Ammon's horn (tissue), 1 donor: ENCODE data around the gene ERRFI1.
A peak's percentile ranks its signal among the peaks of the same experiment; 100 is the strongest.
"Not testable (repeated sequence)": the region's sequence is repeated elsewhere in the genome, so short reads cannot be mapped to it uniquely, and the experiment has no call there.

Experiments used
- DNase-seq: peaks from one replicate; pipeline ENCODE4 v3.0.0-alpha.2; 2016; ENCODE audit warnings: low spot score

ERRFI1 gene, protein sequence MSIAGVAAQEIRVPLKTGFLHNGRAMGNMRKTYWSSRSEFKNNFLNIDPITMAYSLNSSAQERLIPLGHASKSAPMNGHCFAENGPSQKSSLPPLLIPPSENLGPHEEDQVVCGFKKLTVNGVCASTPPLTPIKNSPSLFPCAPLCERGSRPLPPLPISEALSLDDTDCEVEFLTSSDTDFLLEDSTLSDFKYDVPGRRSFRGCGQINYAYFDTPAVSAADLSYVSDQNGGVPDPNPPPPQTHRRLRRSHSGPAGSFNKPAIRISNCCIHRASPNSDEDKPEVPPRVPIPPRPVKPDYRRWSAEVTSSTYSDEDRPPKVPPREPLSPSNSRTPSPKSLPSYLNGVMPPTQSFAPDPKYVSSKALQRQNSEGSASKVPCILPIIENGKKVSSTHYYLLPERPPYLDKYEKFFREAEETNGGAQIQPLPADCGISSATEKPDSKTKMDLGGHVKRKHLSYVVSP

DNA sequence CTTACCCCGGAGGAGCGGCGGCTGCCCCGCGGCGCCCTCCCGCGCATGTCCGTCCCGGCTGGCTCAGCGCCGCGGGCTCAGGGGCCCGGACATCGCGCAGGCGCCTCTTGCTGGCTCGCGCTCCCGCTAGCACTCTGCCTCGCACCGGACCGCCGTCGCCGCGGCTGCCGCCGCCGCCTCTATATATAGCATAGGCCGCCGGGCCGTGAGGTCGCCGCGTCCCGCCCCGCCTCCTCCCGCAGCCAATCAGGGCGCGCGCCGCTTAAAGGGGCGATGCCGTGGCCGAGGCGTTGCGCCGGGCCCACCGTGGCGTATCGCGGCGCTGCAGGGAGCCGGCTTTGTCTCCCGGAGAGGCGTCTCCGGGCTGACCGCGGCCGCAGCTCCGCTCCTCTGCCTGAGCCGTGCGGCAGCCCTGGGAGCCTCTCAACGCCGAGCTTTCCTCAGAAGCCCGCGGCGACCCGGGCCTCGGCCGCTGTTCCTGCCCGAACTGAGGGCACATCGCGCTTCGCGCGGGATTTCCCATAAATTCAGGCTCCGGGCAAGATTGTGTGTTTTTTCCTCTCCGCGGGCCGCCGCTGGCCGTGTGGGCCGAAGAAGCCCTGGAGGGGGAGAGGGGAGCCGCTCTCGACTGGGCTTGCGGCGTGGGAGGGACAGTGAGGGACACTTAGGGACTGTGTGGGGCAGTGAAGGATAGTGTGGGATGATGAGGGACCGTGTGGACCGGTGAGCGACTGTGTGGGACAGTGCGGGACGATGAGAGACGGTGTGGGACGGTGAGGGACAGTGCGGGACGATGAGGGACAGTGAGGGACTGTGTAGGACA lies at the start of gene ERRFI1:
Gene ERRFI1 (minus strand): TSS at position 157 of the 823 bp plus-strand sequence. CDS start 10,690 bp downstream, outside the sequence.
- peak; percentile 96 for DNase-seq

DNA sequence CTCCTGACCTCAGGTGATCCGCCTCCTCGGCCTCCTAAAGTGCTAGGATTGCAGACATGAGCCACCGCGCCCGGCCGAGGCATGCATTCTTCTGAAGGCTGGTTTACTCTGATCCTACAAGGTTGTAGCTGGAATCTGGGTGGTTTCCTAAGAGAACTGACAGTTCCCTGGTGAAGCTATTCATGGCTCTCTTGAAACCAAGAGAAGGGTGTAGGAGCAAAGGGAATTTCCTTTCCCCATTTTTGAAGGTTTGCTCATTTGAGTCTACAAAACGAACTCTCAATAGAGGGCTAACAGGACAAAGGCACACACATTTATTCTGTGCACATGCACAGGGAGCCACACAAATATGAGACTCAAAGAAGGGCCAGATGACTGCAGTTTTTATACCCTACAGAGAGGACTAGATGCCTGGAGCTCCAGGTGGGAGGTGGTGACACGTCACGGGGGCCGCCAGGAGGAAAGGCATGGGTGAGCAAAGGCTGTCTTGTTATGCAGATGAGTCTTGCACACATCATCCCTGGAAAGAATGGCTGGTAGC lies 49.5 kb upstream of the ERRFI1 start:
- no peak for DNase-seq

DNA sequence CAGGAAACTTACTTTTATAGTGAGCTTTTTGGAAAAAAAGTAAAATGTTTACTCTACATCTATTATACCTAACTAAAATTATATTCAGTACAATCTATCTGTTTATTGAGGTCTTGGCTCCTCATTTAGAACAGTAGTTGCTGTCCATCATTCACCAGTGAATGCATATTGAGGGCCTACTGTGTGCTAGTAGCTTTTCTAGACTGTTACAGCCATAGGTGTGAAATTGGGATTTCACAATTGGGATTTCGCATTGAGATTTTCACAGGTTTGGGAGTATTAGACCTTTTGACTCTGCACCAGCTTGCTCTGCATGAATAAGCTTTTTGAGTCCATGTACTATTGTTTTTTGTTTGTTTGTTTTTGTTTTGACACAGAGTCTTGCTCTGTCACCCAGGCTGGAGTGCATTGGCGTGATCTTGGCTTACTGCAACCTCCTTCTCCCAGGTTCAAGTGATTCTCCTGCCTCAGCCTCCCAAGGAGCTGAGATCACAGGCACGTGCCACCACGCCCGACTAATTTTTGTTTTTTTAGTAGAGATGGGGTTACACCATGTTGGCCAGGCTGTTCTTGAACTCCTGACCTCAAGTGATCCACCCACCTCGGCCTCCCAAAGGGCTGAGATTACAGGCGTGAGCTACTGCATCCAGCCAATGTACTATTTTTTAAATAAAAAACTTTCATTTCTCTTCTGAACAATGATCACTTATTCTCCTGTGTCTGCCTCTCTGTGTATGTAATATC lies 47.2 kb upstream of the ERRFI1 start:
- no peak for DNase-seq

DNA sequence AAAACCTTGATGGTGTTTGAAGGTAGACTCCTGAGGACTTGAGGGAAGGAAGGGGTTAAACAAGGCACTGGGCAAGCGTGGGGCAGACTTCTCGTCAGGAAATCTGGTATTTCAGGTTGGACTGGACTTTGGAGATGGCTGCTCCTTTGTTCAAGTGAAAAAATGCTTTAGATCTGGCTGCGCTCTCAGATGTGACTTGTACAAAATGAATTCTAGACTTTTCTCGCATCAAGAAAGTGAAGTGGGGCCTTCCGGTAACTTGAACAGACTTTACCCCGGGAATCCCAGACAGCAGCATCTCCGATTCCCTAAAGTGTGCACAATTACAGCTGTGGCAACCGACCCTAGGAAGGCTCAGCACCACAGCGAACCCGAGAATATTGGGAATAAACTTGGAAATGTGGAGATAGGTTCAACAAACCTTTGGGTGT lies 44.3 kb upstream of the ERRFI1 start:
- no peak for DNase-seq

DNA sequence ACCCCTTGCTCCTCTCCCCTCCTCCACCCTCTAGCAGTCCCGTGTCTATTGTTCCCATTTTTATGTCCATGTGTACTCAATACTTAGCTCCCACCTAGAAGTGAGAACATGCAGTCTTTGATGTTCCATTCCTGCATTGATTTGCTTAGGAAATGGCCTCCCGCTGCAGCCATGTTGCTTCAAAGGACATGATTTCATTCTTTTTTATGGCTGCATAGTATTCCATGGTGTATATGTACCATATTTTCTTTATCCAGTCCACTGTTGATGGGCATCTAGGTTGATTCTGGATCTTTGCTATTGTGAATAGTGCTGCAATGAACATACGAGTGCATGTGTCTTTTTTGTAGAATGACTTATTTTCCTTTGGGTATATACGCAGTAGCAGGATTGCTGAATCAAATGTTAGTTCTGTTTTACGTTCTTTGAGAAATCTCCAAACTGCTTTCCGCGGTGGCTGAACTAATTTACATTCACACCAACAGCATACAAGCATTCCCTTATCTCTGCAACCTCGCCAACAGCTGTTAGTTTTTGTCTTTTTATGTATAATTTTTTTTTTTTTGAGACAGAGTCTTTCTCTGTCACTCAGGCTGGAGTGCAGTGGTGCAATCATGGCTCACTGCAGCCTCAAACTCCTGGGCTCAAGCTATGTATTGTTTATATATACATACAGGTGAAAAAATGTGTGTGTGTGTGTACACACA lies 43.7 kb upstream of the ERRFI1 start:
- not testable (repeated sequence) for DNase-seq

DNA sequence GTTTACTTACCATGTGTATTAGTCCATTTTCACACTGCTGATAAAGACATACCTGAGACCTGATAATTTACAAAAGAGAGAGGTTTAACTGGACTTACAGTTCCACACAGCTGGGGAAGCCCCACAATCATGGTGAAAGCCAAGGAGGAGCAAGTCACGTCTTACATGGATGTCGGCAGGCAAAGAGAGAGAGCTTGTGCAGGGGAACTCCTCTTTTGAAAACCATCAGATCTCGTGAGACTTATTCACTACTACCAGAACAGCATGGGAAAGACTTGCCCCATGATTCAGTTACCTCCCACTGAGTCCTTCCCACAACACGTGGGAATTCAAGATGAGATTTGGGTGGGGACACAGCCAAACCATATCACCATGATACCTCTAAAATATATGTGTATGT lies 39.3 kb upstream of the ERRFI1 start:
- no peak for DNase-seq

DNA sequence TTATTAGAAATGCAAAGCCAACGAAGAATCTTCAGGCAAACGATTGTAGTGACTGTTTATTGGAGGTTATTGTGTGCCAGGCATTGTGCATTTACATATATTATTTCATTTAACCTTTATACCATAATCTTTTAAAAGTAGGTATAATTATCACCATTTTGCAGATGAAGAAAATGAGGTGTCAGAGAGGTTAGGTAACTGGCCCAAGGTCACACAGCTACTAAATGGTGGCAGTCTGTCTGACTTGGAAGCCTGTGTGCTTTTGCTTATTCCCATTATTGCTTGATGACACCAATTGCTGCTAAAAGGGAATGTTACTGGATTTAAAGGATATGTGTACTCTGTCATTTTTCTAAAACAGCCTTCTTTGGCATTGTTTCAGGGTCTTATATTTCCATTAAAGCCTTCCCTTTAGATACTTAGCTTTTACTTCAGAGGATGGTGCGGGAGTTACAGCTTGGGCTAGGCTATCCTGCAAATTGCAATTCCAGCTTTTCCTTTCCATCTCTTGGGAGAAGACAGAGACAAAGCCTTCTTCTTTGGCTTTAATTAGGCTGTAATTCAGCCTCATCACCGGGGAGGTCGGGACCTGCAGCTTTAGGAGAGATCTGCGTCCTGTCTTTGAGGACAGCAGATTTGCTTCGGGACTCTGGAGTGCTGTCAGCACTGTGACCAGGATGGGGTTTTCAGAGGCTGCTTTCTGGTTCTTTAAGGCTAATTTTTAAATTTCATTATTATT lies 37.4 kb upstream of the ERRFI1 start:
- no peak for DNase-seq

DNA sequence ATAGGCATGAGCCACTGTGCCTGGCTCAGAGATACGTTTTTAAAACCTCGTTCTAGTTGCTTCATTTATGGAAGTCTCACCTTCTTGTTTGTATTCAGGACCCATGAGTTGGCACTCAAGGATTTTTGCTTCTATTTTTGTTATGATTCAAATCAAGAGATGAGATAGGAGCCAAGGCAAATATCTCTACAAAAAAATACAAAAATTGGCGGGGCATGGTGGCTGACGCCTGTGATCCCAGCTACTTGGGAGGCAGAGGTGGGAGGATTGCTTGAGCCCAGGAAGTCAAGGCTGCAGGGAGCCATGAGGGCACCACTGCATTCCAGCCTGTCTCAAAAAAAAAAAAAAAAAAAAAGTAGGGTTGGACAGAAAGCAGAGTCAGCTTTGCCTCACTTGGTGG lies 36.8 kb upstream of the ERRFI1 start:
- DNase-seq, result no peak

DNA sequence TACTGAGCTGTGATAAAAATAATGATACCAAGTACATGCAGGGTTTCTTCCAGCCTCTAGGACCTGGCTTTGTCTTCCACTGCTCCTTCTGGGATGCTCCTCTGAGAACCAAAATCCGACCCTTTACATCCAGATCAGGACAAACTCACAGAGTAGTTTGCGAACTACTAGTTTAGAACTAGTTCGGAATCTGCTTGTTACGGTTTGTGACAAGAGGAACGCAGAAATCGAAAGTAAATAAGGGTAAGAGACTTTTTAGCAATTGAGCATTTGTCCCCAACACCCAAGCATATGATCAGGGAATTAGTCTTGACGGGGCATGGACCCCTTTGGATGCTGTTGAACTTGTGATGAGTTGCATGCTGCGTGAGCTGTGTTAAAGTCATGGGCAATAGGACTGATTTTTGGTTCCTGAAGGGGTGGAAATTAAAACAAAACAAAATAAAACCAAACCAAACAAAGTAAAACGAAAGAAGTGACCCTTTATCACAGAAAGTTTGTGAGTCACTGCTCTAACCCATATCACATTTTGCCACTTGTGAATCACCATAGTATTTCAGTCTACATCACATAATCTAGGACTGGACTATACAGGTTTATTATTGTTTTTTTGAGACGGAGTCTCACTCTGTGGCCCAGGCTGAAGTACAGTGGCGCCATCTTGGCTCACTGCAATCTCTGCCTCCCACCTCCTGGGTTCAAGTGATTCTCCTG lies 35.7 kb upstream of the ERRFI1 start:
- no peak for DNase-seq

DNA sequence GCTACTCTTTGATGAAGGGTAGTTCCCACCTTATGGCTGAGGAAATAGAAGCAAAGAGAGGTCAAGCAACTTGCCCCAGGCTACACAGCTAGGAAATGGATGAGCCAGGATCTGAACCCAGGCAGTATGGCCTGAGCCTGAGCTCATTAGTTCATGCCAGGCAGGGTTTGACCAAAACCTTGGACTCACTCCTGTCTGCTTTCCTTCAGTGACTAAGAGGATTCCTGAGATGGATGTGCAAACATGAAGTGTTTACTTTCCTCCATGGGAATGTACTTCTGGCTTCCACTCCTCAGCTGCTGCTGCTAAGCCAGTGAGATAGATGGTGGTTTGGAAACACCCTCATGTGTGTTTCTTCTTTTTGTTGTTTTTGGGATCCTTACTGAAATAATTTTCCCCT lies 35.1 kb upstream of the ERRFI1 start:
- no peak for DNase-seq

DNA sequence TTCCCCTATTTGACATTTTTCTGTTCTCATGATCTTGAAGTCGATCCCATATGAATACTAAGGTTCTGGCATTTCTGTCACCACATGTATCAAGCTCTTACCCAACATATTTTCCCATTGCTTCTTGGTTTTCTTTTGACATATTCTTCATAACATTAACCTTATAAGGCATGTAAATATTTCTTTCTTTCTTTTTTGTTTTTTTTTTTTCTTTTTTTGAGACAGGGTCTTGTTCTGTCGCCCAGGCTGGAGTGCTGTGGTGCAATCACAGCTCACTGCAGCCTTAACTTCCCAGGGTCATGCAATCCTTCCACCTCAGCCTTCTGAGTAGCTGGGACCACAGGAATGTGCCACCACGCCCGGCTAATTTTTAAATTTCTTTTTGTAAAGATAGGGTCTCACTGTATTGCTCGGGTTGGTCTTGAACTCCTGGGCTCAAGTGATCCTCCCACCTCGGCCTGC lies 33.1 kb upstream of the ERRFI1 start:
- no peak for DNase-seq

DNA sequence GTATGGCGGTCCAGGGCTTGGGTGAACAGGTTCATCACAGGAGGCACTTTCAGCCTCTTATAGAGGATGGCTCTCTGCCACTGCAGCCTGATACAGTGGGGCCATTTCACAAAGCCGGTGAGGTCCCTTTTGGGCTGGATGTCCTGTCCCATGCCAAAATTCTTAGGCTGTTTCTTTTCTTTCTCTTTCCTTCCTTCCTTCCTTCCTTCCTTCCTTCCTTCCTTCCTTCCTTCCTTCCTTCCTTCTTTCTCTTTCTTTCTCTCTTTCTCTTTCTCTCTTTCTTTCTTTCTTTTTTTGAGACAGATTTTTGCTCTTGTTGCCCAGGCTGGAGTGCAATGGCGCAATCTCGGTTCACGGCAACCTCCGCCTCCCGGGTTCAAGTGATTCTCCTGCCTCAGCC lies 31.7 kb upstream of the ERRFI1 start:
- not testable (repeated sequence) for DNase-seq

DNA sequence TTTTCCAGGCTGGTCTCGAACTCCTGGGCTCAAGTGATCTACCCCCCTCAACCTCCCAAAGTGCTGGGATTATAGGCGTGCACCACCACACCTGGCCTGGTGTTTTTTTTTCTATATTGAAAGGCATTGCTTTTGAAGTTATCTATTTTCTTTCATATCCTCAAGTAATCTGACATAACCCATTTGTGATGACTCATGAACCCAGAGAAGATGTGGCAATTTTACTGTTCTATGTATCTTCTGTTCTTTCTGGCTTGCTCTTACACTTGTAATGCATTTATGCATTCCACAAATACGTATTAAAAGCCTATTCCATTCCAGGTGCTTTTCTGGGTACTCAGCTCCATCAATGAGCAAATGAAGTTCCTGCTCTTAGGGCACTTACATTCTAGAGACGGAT lies 29.9 kb upstream of the ERRFI1 start:
- DNase-seq, result no peak

DNA sequence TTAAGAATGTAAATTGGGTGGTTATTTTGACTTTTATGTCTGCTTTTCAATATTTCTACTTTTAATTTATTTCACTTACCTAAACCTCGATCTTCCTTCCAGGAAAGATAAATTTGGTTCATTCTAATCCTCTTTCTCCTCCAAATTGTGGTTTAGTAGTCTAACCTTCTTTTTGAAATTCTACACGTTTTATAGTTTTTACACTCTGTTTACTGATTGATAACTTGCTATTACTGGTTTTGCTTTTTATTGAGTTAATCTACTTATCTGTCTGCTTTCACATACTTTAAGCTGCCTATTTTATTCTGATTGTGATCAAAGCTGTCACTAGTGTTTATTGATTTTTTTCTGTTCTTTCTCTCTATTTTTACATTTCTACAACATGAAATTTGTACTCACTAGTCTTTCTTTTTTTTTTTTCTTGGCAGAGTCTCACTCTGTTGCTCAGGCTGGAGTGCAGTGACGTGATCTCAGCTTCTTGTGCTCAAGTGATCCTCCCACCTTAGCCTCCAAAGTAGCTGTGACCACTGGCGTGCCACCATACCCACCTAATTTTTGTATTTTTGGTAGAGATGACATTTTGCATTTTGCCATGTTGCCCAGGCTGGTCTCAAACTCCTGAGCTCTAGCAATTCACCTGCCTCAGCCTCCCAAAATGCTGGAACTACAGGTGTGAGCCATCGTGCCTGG lies 27.9 kb upstream of the ERRFI1 start:
- DNase-seq, result no peak

DNA sequence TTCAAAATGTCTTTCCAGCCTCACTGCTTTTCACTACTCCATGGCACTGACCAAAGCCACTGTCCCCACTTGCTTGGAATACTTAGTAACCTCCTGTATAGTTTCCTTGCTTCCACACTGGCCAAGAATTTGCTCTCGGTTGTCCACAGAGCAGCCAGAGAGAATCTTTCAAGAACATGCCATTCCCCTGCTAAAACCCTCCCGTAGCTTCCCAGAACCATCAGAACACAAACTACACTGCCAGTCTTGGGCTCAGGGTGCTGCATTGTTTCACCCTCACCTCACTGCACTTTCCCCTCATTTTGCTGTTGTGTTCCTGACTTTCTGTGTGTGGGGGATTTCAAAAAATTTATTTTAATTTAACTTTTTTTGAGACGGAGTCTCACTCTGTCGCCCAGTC lies 25.5 kb upstream of the ERRFI1 start:
- DNase-seq, result no peak

DNA sequence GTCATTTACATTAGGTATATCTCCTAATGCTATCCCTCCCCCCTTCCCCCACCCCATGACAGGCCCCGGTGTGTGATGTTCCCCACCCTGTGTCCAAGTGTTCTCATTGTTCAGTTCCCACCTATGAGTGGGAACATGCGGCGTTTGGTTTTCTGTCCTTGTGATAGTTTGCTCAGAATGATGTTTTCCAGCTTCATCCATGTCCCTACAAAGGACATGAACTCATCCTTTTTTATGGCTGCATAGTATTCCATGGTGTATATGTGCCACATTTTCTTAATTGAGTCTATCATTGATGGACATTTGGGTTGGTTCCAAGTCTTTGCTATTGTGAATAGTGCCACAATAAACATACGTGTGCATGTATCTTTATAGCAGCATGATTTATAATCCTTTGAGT lies 23.1 kb upstream of the ERRFI1 start:
- DNase-seq, result not testable (repeated sequence)

DNA sequence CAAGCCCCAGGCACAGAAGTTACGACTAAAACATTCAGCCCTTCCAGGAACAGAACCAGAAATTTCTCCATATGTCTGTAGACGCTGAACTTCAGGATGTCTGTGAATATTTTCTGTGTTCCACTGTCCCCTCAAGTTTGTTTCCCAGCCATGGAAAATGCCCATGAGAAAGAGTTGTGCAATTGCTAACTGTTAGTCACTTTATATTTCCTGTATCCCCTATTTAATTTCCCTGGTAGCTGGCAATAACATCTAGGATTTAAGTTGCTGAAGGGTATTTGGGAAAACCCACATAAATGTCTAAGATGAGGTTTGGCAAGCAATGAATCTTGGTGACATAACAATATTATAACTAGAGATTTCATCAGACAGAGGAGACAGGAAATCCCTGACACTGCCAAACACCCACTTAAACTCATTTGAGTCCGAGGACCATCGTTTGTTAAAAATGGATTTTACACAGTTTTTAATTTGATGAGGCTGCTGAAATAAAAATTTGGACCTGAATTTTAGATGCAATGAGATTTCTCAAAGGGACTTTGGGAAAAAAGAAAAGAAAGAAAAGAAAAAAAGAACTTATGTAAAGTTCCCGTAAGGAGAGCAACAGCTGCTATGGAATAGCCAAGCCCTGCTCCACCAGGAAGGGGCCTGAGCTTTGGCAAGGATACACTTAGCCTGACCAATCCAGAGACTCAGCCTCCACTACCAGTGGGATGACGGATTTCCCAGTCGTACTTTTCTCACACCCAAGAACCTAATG lies 21.8 kb upstream of the ERRFI1 start:
- no peak for DNase-seq

DNA sequence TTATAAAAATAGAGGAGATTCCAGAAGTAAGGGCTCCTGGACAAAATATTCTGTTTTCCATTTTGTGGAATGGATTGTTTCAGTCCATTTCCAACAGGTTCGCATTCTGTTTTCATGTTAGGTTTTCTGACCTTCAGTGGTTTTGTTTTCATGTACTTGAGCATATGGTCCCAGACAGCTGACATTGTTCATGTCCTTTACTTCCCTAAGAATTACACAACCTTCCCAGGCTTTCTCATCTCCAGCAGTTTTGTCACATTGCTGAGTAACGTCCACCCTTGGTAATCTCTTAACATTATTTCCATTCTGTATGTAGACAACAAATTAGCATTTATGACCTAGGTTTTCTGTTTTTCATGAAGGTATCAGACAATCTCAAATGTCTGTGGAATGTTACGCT lies 21.0 kb upstream of the ERRFI1 start:
- no peak for DNase-seq

DNA sequence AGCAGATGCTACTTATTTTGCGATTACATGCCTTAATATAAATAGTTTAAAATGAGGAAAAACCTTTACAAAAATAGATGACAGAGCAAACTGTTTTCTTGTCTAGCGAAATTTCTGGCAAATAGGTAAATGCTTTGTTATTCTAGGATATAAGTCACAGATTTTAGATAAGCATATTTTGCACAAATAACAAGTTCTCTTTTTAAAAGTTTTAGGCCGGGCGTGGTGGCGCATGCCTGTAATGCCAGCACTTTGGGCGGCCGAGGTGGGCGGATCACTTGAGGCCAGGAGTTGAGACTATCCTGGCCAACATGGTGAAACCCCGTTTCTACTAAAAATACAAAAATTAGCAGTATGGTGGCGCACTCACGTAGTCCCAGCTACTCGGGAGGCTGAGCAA lies 20.3 kb upstream of the ERRFI1 start:
- no peak for DNase-seq
